Measurements from ENCODE around the gene BLOC1S3. TPM values are rescaled to one million over a fixed set of nuclear protein-coding genes. Genes with fewer than 3 reads are reported as not detected.

The BLOC1S3 gene
- total RNA-seq, 2 experiments from 2014 or later: 14.7 to 18.8 TPM

- Mint-ChIP-seq H3K27me3 (no peaks in the 10 kb centered on the region), H3K4me1 (ENCODE audit: low read depth) (no peaks in the 10 kb centered on the region), H3K27ac (no peak overlapping the region), H3K9me3 (no peaks in the 10 kb centered on the region), H3K4me3 (no peak overlapping the region), H3K36me3 (ENCODE audit: low read depth) (peaks cover 17% of the 10 kb centered on the region)
- H3K4me3 ChIP-seq (ENCODE audit: low read length): no peak overlapping the region
- ATAC-seq (ENCODE audit: poor library complexity) (no peak), DNase-seq (no peak)
- no peak overlapping the region for H3K27ac ChIP-seq (ENCODE audit: low read depth in 1 of 2, low read length in 2 of 2)
- intact Hi-C loops (cut with DNase I, micrococcal nuclease): no loop called here
- CTCF ChIA-PET: interaction anchor here (0.7 kb wide), 1 partner anchor 1068 kb away, joined by 5 read pairs; no protein-coding TSS in a partner anchor
- H3K9me3 ChIP-seq (ENCODE audit: control insufficient read depth in 1 of 2, insufficient read depth in 1 of 2, low read length in 2 of 2): no peaks in the 10 kb centered on the region
- no peaks in the 10 kb centered on the region for H3K4me1 ChIP-seq (ENCODE audit: insufficient read depth, low read length)
- H3K36me3 ChIP-seq (ENCODE audit: insufficient read depth, low read length): peaks cover 31% of the 10 kb centered on the region
- POLR2A ChIA-PET: no interaction called here
- no peaks in the 10 kb centered on the region for H3K27me3 ChIP-seq (ENCODE audit: control insufficient read depth in 1 of 2, insufficient read depth in 2 of 2, low read length in 2 of 2)
- no peak for TF ChIP-seq CTCF (IDR thresholded peaks at IDR 0.05)
These were observed 39.1 kb upstream of the BLOC1S3 start for GRCh38 chr19:45139286-45140143.

- intact Hi-C loops (cut with DNase I, micrococcal nuclease): no loop called here
- DNase-seq: no peak
These were observed 38.5 kb upstream of the BLOC1S3 start for GRCh38 chr19:45140144-45140503.

GRCh38 chr19:45140533-45140932 lies 38.1 kb upstream of the BLOC1S3 start:
- Histone ChIP-seq H3K27me3 (ENCODE audit: control insufficient read depth in 1 of 2, insufficient read depth in 2 of 2, low read length in 2 of 2) (no peaks in the 10 kb centered on the region), H3K27ac (ENCODE audit: low read depth in 1 of 2, low read length in 2 of 2) (no peak overlapping the region), H3K36me3 (ENCODE audit: insufficient read depth, low read length) (peaks cover 33% of the 10 kb centered on the region), H3K4me3 (ENCODE audit: low read length) (no peak overlapping the region), H3K9me3 (ENCODE audit: control insufficient read depth in 1 of 2, insufficient read depth in 1 of 2, low read length in 2 of 2) (no peaks in the 10 kb centered on the region), H3K4me1 (ENCODE audit: insufficient read depth, low read length) (no peaks in the 10 kb centered on the region)
- no peaks in the 10 kb centered on the region for H3K9me3 Mint-ChIP-seq
- H3K4me1 Mint-ChIP-seq (ENCODE audit: low read depth): no peaks in the 10 kb centered on the region
- ATAC-seq (ENCODE audit: poor library complexity): no peak
- ChIA-PET POLR2A (no interaction called here), CTCF (no interaction called here)
- peaks cover 17% of the 10 kb centered on the region for H3K36me3 Mint-ChIP-seq (ENCODE audit: low read depth)
- no peak for DNase-seq
- intact Hi-C loops (cut with DNase I, micrococcal nuclease): no loop called here
- no peak overlapping the region for H3K4me3 Mint-ChIP-seq
- TF ChIP-seq CTCF (IDR thresholded peaks at IDR 0.05): no peak
- H3K27me3 Mint-ChIP-seq: no peaks in the 10 kb centered on the region
- H3K27ac Mint-ChIP-seq: no peak overlapping the region

More at GRCh38 chr19:45140144-45140503, 38.5 kb upstream of the BLOC1S3 start:
- H3K36me3 ChIP-seq (ENCODE audit: insufficient read depth, low read length): peaks cover 33% of the 10 kb centered on the region
- Mint-ChIP-seq H3K27me3 (no peaks in the 10 kb centered on the region), H3K9me3 (no peaks in the 10 kb centered on the region), H3K4me3 (no peak overlapping the region), H3K36me3 (ENCODE audit: low read depth) (peaks cover 17% of the 10 kb centered on the region), H3K27ac (no peak overlapping the region), H3K4me1 (ENCODE audit: low read depth) (no peaks in the 10 kb centered on the region)
- no peak overlapping the region for H3K4me3 ChIP-seq (ENCODE audit: low read length)
- H3K4me1 ChIP-seq (ENCODE audit: insufficient read depth, low read length): no peaks in the 10 kb centered on the region
- H3K27me3 ChIP-seq (ENCODE audit: control insufficient read depth in 1 of 2, insufficient read depth in 2 of 2, low read length in 2 of 2): no peaks in the 10 kb centered on the region
- ATAC-seq (ENCODE audit: poor library complexity): no peak
- no peak overlapping the region for H3K27ac ChIP-seq (ENCODE audit: low read depth in 1 of 2, low read length in 2 of 2)
- ChIA-PET POLR2A (no interaction called here), CTCF (no interaction called here)
- H3K9me3 ChIP-seq (ENCODE audit: control insufficient read depth in 1 of 2, insufficient read depth in 1 of 2, low read length in 2 of 2): no peaks in the 10 kb centered on the region
- TF ChIP-seq CTCF (IDR thresholded peaks at IDR 0.05): no peak

Measured in CD4-positive, alpha-beta T cell (primary cell).